ENCODE results near the gene CYP11A1.

CYP11A1 gene

GRCh38 chr15:74318376-74319137 is 48.9 kb downstream of the CYP11A1 start:
- no peak for DNase-seq

GRCh38 chr15:74317820-74318375 is 49.5 kb downstream of the CYP11A1 start:
- DNase-seq, result no peak

GRCh38 chr15:74316141-74316540 is 51.3 kb downstream of the CYP11A1 start:
- no peak for DNase-seq

GRCh38 chr15:74315626-74316025 is 51.8 kb downstream of the CYP11A1 start:
- peak; percentile 27 for DNase-seq

- peak; percentile 33 for DNase-seq
Observed at GRCh38 chr15:74314795-74315438, 52.5 kb downstream of the CYP11A1 start.

GRCh38 chr15:74313889-74314288 is 53.6 kb downstream of the CYP11A1 start:
- no peak for DNase-seq

GRCh38 chr15:74312445-74313007 is 54.9 kb downstream of the CYP11A1 start:
- DNase-seq, result no peak

- DNase-seq, result no peak
Observed at GRCh38 chr15:74311734-74312444, 55.6 kb downstream of the CYP11A1 start.

GRCh38 chr15:74307827-74308811 is 59.3 kb downstream of the CYP11A1 start:
- DNase-seq, result peak; percentile 52

GRCh38 chr15:74306781-74307217 is 60.6 kb downstream of the CYP11A1 start:
- DNase-seq, result no peak

- no peak for DNase-seq
Observed at GRCh38 chr15:74305687-74306086, 61.8 kb downstream of the CYP11A1 start.

GRCh38 chr15:74304431-74304830 is 63.0 kb downstream of the CYP11A1 start:
- no peak for DNase-seq

- DNase-seq, result no peak
Observed at GRCh38 chr15:74303741-74304309, 63.6 kb downstream of the CYP11A1 start.

- DNase-seq, result peak; percentile 61
Observed at GRCh38 chr15:74302821-74303359, 64.6 kb downstream of the CYP11A1 start.

- no peak for DNase-seq
Observed at GRCh38 chr15:74301583-74302361, 65.7 kb downstream of the CYP11A1 start.

- no peak for DNase-seq
Observed at GRCh38 chr15:74300057-74300795, 67.2 kb downstream of the CYP11A1 start.

- no peak for DNase-seq
Observed at GRCh38 chr15:74297887-74298286, 69.6 kb downstream of the CYP11A1 start.

- no peak for DNase-seq
Observed at GRCh38 chr15:74295800-74296199, 71.6 kb downstream of the CYP11A1 start.

- DNase-seq, result no peak
Observed at GRCh38 chr15:74294010-74294409, 73.4 kb downstream of the CYP11A1 start.

Data from stimulated activated CD4-positive, alpha-beta T cell treated with anti-CD3 and anti-CD28 coated beads, Interleukin-15, amount 100 ng/mL, for 24 hours (primary cell).